Sigmoid colon (tissue), 7 donors: ENCODE results near the gene TMEM235. TPM values are rescaled to one million over a fixed set of nuclear protein-coding genes. Genes with fewer than 3 reads are reported as not detected.

Source experiments
- DNase-seq: peaks from one replicate; pipeline ENCODE4 v3.0.0-alpha.2; 2019
- H3K27ac ChIP-seq, 4 donors: fragments of 200-600 bp; sonication (generic); one replicate each; pipeline ENCODE4 v1.5.1; 2016 to 2019; ENCODE audit warnings: mild to moderate bottlenecking in 1 of 4
- H3K27me3 ChIP-seq, 3 donors: fragments of 200-600 bp; sonication (generic); one replicate each; pipeline ENCODE4 v1.5.1; 2019; ENCODE audit warnings: mild to moderate bottlenecking in 1 of 3
- H3K36me3 ChIP-seq, 4 donors: fragments of 200-600 bp; sonication (generic); one replicate each; pipeline ENCODE4 v1.5.1; 2016 to 2019
- H3K4me1 ChIP-seq, 4 donors: fragments of 200-600 bp; sonication (generic); one replicate each; pipeline ENCODE4 v1.5.1; 2017 to 2019
- H3K4me3 ChIP-seq, 4 donors: fragments of 200-600 bp; sonication (generic); one replicate each; pipeline ENCODE4 v1.5.1; 2017 to 2019; ENCODE audit warnings: mild to moderate bottlenecking in 2 of 4, moderate library complexity in 1 of 4
- H3K9me3 ChIP-seq, 4 donors: fragments of 200-600 bp in 3 of 4; sonication (generic) in 3 of 4; one replicate each; pipeline versions ENCODE4 v1.5.1 to v1.6.1; 2013 to 2019
- EP300 ChIP-seq, 4 donors: sonication (generic); formaldehyde crosslinking; IDR thresholded peaks; one replicate each; pipeline ENCODE4 v1.6.1; 2017; ENCODE audit warnings: antibody characterized with exemption in 4 of 4
- POLR2A ChIP-seq, 2 donors: fragments of 450-650 bp; IDR thresholded peaks; one replicate each; pipeline ENCODE4 v1.6.1; 2016; ENCODE audit warnings: antibody characterized with exemption in 2 of 2, mild to moderate bottlenecking in 2 of 2, moderate library complexity in 2 of 2
- POLR2AphosphoS5 ChIP-seq, 4 donors: sonication (generic); formaldehyde crosslinking; IDR thresholded peaks; one replicate each; pipeline ENCODE4 v1.6.1; 2017; ENCODE audit warnings: antibody characterized with exemption in 4 of 4
- WGBS, 2 donors: extraction: QIAGEN DNeasy Blood & Tissue Kit; methylation state at CpG; one replicate each; pipeline ENCODE4 v1.1.7; 2013; 5-methylcytosine and 5-hydroxymethylcytosine counted together
- intact Hi-C: fragments of 100-400 bp; cut with DNase I; formaldehyde crosslinking; loops from one replicate; pipeline ENCODE4 v1.15.1; 2023
- polyA plus RNA-seq, 3 donors: library from polyadenylated mRNA; stranded (reverse); fragments of 200-250 nt; gene quantifications; one replicate each; pipeline ENCODE4 v1.2.3, GENCODE V29; 2013
- total RNA-seq, 4 donors: library from RNA; depleted of rRNA; stranded (reverse); fragments of >200 nt; gene quantifications; one replicate each; pipeline ENCODE4 v1.1.0, GENCODE V29; 2016
- TF ChIP-seq, protein P1 (sequence below), 4 experiments: fragments of 450-650 bp in 3 of 4; fragments of 200-600 bp in 1 of 4; IDR thresholded peaks; one replicate each; pipeline ENCODE4 v1.5.1; 2016 to 2019; ENCODE audit warnings: antibody characterized with exemption in 4 of 4, mild to moderate bottlenecking in 3 of 4, moderate library complexity in 2 of 4
- donor health status: healthy with polysubstance abuse.
- donor health status: Bipolar disorder and iron deficiency.
- donor health status: healthy.

Gene TMEM235
- total and polyA plus RNA-seq, 7 donors, result 0.04 TPM; not detected in 6

DNA sequence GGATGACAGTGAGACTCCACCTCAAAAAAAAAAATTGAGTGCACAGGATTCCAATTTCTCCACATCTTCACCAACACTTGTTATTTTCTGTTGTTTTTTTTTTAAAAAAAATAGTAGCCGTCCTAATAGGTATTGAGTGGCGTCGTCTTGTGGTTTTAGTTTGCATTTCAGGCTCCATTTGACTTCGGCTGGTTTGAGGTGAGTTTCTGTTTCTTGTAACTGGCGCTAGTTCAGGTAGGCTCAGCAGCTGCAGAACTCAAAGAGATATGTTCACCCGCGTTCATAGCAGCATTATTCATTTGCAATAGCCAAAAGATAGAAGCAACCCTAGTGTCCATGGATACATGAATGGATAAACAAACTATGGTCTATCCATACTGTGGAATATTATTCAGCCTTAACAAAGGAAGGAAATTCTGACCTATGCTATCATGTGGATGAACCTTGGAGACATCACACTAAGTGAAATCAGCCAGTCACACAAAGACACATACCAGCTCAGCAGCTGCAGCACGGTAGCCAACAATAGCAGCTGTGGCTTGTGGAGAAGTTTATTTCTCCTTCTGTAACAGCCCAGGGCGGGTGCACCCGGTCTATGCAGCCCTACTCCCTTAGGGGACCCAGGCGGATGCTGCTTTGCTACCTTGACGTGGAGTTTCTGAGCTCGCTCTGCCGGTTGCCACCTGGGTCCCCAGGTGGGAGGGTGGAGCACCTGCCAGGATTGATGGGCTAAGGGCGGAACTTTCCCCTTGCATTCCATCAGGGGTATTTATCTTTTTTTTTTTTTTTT, 44.9 kb downstream of the TMEM235 start:
- no peak for TF ChIP-seq POLR2AphosphoS5 (IDR thresholded peaks at IDR 0.05)
- TF ChIP-seq, protein P1, sequence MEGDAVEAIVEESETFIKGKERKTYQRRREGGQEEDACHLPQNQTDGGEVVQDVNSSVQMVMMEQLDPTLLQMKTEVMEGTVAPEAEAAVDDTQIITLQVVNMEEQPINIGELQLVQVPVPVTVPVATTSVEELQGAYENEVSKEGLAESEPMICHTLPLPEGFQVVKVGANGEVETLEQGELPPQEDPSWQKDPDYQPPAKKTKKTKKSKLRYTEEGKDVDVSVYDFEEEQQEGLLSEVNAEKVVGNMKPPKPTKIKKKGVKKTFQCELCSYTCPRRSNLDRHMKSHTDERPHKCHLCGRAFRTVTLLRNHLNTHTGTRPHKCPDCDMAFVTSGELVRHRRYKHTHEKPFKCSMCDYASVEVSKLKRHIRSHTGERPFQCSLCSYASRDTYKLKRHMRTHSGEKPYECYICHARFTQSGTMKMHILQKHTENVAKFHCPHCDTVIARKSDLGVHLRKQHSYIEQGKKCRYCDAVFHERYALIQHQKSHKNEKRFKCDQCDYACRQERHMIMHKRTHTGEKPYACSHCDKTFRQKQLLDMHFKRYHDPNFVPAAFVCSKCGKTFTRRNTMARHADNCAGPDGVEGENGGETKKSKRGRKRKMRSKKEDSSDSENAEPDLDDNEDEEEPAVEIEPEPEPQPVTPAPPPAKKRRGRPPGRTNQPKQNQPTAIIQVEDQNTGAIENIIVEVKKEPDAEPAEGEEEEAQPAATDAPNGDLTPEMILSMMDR (IDR thresholded peaks at IDR 0.05), result no peak
- TF ChIP-seq EP300 (IDR thresholded peaks at IDR 0.05), result no peak
- no peak for TF ChIP-seq POLR2A (IDR thresholded peaks at IDR 0.05)
- Histone ChIP-seq H3K36me3 (no peaks in the 10 kb centered on the region), H3K27me3 (peaks cover 0 to 12% (median 3%) of the 10 kb centered on the region in 3 donors), H3K27ac (no peak overlapping the region), H3K4me3 (no peak overlapping the region), H3K9me3 (no peaks in the 10 kb centered on the region), H3K4me1 (no peaks in the 10 kb centered on the region)
- intact Hi-C loops, result no loop called here
- no peak for DNase-seq
- 76 to 87% methylated on average over 15 of the region's 15 CpGs for WGBS, 2 donors

DNA sequence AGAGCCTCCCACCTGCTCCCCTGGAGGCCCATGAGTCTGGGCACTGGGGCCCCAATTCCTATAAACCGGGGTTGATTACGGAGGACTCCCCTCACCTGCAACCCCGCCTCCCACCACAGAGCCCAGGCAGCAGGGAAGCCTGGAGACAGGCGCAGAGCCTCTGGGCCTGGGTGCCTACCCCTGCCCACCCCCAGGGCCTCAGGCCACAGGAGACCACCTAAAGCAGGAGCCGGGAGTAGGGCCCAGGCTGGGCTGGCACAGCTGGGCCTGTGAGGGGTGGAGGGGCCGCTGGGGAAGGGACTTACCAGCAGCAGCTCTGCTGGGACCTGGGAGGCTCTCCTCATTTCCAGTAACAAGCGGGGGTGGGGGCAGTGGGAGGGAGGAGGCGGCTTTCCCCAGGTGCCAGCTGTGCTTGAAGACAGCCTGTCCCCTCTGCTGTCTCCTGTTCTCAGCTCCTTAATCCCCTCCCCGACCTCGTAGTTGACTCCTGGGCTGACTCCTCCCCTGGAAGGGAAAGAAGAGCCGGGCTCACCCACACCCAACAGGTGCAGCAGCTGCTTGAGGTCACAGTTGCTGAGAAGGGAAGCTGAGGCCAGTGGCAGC, 46.8 kb downstream of the TMEM235 start:
- Histone ChIP-seq H3K9me3 (no peaks in the 10 kb centered on the region), H3K4me1 (no peaks in the 10 kb centered on the region), H3K4me3 (no peak overlapping the region), H3K36me3 (no peaks in the 10 kb centered on the region), H3K27me3 (no peaks in the 10 kb centered on the region), H3K27ac (no peak overlapping the region)
- DNase-seq, result no peak
- WGBS, 2 donors, result 33 to 43% methylated on average over 11 of the region's 11 CpGs
- intact Hi-C loops, result no loop called here
- TF ChIP-seq, protein P1 (IDR thresholded peaks at IDR 0.05), result no peak
- TF ChIP-seq POLR2A (IDR thresholded peaks at IDR 0.05), result no peak
- TF ChIP-seq EP300 (IDR thresholded peaks at IDR 0.05), result no peak
- no peak for TF ChIP-seq POLR2AphosphoS5 (IDR thresholded peaks at IDR 0.05)

DNA sequence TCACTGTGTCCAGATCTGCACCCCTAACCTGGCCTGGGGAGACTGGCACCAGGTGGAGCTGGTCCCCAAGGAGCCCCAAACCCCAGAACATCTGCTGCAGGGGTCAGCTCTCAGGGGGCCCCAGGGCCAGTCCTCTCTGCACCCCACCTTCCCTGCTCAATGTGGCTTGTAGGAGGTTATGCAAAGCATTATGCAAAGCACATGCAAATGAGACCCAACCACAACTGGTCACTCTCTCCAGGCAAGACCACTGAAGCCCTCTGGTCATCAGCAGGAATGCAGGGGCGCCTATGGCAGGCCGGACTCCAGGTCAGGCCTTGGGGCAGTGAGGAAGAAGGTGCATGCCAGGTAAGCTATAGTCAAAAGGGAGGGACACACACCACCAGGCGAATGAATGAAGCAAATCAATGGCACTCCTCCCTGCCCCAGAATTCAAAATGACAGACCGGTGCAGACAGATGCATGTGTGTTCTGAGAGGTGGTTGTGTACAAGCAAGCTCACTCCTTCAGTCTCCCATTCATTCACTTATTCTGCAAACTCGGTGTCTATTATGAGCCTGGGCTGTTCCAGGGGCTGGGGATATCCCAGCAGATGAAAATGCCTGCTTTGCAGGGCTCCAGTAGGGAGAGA, 48.0 kb downstream of the TMEM235 start:
- no peak for DNase-seq
- TF ChIP-seq, protein P1 (IDR thresholded peaks at IDR 0.05), result no peak
- no peak for TF ChIP-seq POLR2AphosphoS5 (IDR thresholded peaks at IDR 0.05)
- no peak for TF ChIP-seq POLR2A (IDR thresholded peaks at IDR 0.05)
- Histone ChIP-seq H3K9me3 (no peaks in the 10 kb centered on the region), H3K36me3 (no peaks in the 10 kb centered on the region), H3K4me3 (no peak overlapping the region), H3K27me3 (no peaks in the 10 kb centered on the region), H3K4me1 (no peaks in the 10 kb centered on the region), H3K27ac (no peak overlapping the region)
- intact Hi-C loops, result no loop called here
- 91 to 93% methylated on average over 5 of the region's 5 CpGs for WGBS, 2 donors

DNA sequence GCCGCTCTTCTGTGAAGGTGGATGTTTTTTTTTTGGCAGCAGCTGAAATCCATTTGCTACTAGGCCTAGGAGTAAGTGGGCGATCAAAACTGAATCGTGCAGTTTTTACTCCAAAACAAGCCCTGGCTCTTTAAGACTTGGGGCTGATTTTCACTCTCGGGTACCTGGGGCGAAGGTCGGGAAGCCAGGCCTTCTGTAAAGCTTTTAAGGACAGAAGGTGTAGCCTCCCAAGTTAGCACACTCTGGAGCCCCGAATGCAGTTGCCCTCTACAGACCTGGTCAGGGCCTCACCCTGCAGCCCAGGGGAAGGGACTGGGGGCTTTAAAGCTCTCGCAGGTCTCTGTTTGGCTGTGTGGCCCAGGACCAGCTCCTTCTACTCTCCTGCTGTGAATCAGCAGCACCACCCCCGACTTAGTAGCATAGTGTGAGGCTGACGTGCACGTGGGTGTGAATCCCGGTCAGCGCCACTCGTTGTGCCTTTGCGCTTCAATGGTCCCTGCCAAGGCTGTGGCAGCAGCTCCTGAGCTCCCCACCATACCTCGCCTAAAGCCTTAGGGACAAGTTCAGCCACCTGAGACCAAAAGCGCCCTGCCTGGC, 49.9 kb downstream of the TMEM235 start:
- TF ChIP-seq POLR2A (IDR thresholded peaks at IDR 0.05), result no peak
- no peak for DNase-seq
- no peak overlapping the region for H3K27ac ChIP-seq
- intact Hi-C loops, result no loop called here
- no peak overlapping the region for H3K4me3 ChIP-seq
- 34 to 76% methylated on average over 17 of the region's 17 CpGs for WGBS, 2 donors
- no peaks in the 10 kb centered on the region for H3K36me3 ChIP-seq
- H3K27me3 ChIP-seq, result no peaks in the 10 kb centered on the region
- no peaks in the 10 kb centered on the region for H3K4me1 ChIP-seq
- no peaks in the 10 kb centered on the region for H3K9me3 ChIP-seq

DNA sequence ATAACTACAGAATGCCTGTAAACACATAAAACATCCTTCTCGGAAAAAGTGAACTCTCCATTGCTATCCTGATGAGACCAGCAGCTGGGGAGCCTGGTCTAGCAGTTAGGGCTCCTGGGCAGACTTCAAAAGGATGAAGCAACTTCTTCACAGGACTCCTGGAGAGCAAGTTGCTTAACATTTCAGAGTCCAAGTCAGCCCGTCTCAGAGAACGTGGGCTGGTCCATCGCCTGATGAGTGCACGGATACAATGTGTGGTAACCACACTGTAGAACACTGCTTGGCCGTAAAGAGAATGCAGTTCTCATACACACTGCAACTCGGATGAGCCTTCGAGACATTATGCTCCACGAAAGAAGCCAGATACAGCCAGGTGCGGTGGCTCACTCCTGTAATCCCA, 52.7 kb downstream of the TMEM235 start:
- Histone ChIP-seq H3K9me3 (no peaks in the 10 kb centered on the region), H3K27me3 (no peaks in the 10 kb centered on the region), H3K27ac (no peak overlapping the region), H3K4me3 (no peak overlapping the region), H3K4me1 (no peaks in the 10 kb centered on the region), H3K36me3 (no peaks in the 10 kb centered on the region)
- DNase-seq, result no peak
- intact Hi-C loops, result no loop called here
- TF ChIP-seq, protein P1 (IDR thresholded peaks at IDR 0.05), result no peak
- TF ChIP-seq POLR2A (IDR thresholded peaks at IDR 0.05), result no peak
- TF ChIP-seq EP300 (IDR thresholded peaks at IDR 0.05), result no peak
- peak in 1 of 4 donors; percentile 17 for TF ChIP-seq POLR2AphosphoS5 (IDR thresholded peaks at IDR 0.05)
- 54 to 70% methylated on average over 10 of the region's 10 CpGs for WGBS, 2 donors
